Mucosa of descending colon (tissue), 3 donors: ENCODE results near the gene WIPF3. TPM values are rescaled to one million over a fixed set of nuclear protein-coding genes. Genes with fewer than 3 reads are reported as not detected.

Source experiments
- ATAC-seq: fragments of 200-7000 bp; cut with Tn5 transposase; one replicate; pipeline ENCODE4 v1.9.1; 2020; ENCODE audit warnings: mild to moderate bottlenecking, moderate library complexity
- DNase-seq, 3 donors: peaks; one replicate each; pipeline ENCODE4 v3.0.0-alpha.2; 2020
- H3K36me3 ChIP-seq: fragments of 200-600 bp; one replicate; pipeline ENCODE4 v1.8.0; 2021; ENCODE audit warnings: low read depth, mild to moderate bottlenecking
- H3K4me1 ChIP-seq: fragments of 200-600 bp; one replicate; pipeline ENCODE4 v1.8.0; 2021; ENCODE audit warnings: low read depth, mild to moderate bottlenecking
- H3K4me3 ChIP-seq: fragments of 200-600 bp; one replicate; pipeline ENCODE4 v1.8.0; 2021; ENCODE audit warnings: mild to moderate bottlenecking
- H3K9me3 ChIP-seq: fragments of 200-600 bp; one replicate; pipeline ENCODE4 v1.8.0; 2021; ENCODE audit warnings: mild to moderate bottlenecking
- intact Hi-C, 2 donors: fragments of 100-400 bp; cut with DNase I in 1 of 2; cut with micrococcal nuclease in 1 of 2; formaldehyde crosslinking; loops; one replicate each; pipeline versions ENCODE4 v1.11.0 to v1.11.1; 2022; cut with DNase I, micrococcal nuclease
- total RNA-seq, 3 donors: library from RNA; stranded (reverse); fragmentation: NEBNext Ultra II Directional in 2 of 3; extraction: Animal tissue kit (Norgen Biotek cat#: 25700) in 2 of 3; gene quantifications; one replicate each; pipeline versions ENCODE4 v1.2.1 to v1.2.4, GENCODE V29; 2021 to 2023
- TF ChIP-seq, protein P1 (sequence below): fragments of 200-600 bp; IDR thresholded peaks from one replicate; pipeline ENCODE4 v1.8.0; 2022; ENCODE audit warnings: antibody characterized with exemption, mild to moderate bottlenecking
- donor health status: DM: no; HTN: no; CAD: no; lungs with moderate emphysema.
- donor health status: DM: no; HTN: no; CAD: no.
- donor health status: DM: no; HTN: yes; CAD: no.

WIPF3 gene
- total RNA-seq, 3 donors from 2014 or later: 0.89 to 2.2 (median 1.2) TPM

DNA sequence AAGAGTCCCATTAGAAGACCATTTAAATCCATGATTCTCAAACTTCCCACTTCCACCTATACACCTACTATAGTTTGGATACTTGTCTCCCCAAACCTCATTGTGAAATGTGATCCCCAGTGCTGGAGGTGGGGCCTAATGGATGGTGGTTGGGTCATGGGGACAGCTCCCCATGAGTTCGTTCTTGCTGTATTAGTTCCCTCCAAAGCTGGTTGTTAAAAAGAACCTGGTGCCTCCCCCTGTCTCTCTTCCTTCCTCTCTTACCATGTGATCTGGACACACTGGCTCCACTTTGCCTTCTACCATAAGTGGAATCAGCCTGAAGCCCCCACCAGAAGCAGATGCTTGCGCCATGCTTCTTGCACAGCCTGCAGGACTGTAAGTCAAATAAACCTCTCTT is 53.9 kb downstream of the WIPF3 start:
- no peaks in the 10 kb centered on the region for H3K4me1 ChIP-seq
- intact Hi-C loops: no loop called here
- TF ChIP-seq, protein P1, sequence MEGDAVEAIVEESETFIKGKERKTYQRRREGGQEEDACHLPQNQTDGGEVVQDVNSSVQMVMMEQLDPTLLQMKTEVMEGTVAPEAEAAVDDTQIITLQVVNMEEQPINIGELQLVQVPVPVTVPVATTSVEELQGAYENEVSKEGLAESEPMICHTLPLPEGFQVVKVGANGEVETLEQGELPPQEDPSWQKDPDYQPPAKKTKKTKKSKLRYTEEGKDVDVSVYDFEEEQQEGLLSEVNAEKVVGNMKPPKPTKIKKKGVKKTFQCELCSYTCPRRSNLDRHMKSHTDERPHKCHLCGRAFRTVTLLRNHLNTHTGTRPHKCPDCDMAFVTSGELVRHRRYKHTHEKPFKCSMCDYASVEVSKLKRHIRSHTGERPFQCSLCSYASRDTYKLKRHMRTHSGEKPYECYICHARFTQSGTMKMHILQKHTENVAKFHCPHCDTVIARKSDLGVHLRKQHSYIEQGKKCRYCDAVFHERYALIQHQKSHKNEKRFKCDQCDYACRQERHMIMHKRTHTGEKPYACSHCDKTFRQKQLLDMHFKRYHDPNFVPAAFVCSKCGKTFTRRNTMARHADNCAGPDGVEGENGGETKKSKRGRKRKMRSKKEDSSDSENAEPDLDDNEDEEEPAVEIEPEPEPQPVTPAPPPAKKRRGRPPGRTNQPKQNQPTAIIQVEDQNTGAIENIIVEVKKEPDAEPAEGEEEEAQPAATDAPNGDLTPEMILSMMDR: no peak
- H3K9me3 ChIP-seq: no peaks in the 10 kb centered on the region
- no peak overlapping the region for H3K4me3 ChIP-seq
- DNase-seq: no peak
- no peaks in the 10 kb centered on the region for H3K36me3 ChIP-seq
- no peak for ATAC-seq

DNA sequence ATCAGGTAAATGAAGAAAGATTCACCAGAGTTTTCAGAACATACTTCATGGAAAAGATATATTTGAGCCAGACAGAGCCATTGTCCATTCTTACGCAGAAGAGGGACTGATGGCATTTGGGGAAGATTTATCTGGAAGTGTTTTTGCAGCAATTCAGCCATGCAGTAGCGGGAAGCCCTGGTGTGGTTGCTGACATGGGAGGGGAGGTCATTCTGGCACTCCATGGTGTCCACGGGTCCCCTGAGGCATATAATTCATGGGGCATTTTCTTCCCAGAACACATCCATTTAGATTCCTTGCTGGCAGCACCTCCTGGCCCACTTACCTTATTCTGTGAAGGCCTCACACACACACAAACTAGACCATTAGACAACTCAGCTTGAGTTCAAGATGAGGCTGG is 55.6 kb downstream of the WIPF3 start:
- intact Hi-C loops: no loop called here
- no peak for ATAC-seq
- Histone ChIP-seq H3K4me3 (no peak overlapping the region), H3K4me1 (no peaks in the 10 kb centered on the region), H3K36me3 (no peaks in the 10 kb centered on the region), H3K9me3 (no peaks in the 10 kb centered on the region)
- TF ChIP-seq, protein P1: no peak
- DNase-seq: no peak

DNA sequence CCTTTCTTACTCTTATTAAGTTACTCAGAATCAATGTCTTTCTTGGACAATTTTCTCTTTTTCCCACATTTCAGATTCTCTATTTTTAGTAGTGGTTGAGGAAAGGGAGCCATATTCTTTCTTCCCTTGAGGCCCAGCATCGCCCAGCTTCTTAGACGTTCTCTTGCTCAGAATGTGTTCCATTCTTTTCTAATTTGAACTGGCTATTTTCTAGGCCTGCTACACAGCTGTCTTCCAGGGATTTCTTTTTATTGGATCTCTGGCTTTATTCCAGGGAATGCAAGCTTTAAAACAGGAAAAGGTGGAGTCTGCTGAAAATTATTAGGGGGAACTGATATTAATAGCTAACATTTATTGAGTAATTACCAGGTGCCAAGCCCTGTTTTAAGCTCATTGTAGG is 58.3 kb downstream of the WIPF3 start:
- intact Hi-C loops: no loop called here
- TF ChIP-seq, protein P1: no peak

DNA sequence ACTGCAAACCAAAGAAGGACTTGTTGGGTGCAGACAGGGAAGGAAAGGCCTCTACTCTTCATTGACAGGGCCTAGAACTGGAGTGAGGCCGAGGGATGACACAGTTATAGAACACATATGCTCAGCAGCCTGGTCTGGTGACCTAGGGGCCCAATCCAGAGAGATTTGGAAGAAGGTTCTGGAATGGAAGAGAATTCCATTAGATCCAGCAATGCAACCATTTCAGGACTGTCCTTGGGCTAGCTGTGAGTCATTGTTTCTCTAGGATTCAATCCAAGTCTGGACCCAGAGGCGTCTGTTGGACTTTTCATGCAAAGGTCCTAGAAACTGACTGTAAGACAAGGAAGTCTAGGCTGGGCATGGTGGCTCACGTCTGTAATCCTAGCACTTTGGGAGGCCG is 59.2 kb downstream of the WIPF3 start:
- Histone ChIP-seq H3K4me1 (no peaks in the 10 kb centered on the region), H3K9me3 (no peaks in the 10 kb centered on the region), H3K4me3 (no peak overlapping the region), H3K36me3 (no peaks in the 10 kb centered on the region)
- TF ChIP-seq, protein P1: no peak
- ATAC-seq: peak; percentile 18
- intact Hi-C loops: no loop called here
- no peak for DNase-seq

More for the DNA sequence above, 58.3 kb downstream of the WIPF3 start:
- no peaks in the 10 kb centered on the region for H3K9me3 ChIP-seq
- ATAC-seq: no peak
- no peaks in the 10 kb centered on the region for H3K4me1 ChIP-seq
- no peak overlapping the region for H3K4me3 ChIP-seq
- H3K36me3 ChIP-seq: no peaks in the 10 kb centered on the region
- no peak for DNase-seq

DNA sequence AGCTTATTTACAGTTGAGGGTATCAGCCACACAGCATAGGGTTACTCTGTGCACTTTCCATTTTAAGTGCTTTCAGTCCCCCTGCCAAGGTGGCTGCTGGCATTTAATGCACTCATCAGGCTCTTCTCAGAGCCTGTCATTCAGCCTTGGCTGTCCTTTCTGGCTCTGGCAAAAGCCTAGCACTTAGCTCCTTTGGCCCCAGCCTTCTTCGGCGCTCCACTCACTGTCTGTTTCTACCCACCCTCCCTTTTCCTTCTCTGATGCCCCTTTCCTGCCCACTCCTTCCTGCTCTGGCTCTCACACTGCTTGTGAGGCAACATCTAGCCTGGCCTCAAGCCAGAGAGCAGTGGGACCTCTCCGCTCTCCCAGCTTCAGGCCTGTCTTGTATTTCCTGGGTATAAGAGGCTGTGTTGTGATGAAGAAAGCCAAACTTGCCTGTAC is 60.2 kb downstream of the WIPF3 start:
- Histone ChIP-seq H3K4me1 (no peaks in the 10 kb centered on the region), H3K9me3 (no peaks in the 10 kb centered on the region), H3K4me3 (no peak overlapping the region), H3K36me3 (no peaks in the 10 kb centered on the region)
- DNase-seq: no peak
- intact Hi-C loops: no loop called here
- ATAC-seq: no peak
- TF ChIP-seq, protein P1: no peak

DNA sequence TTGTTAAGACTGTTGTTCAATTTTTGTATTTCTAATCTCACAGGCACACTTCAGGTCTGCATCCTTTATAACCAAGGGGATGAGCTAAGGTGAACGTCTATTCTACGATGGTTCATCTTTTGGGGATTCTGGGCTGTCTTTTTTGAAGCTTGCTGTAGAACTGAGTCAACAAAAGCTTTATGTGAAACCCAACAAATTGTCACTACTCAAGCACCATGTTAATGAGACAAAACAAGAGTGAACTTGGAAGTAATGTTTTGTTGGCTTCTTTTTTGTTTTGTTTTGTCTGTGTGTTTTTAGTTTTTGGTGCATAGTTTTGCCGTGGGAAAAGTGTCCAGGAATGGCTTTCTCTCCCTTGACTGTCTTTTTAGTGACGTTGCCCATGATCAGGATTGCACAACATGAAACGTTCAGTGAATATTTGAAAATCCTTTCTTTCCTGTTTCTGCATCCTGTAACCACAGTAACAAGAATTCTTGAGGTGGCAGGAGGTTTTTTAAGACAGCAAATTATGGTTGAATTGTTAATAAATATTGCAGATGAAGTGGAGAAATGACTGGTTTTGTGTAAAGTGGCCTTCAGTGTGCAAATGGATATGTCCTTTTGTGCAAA is 65.6 kb downstream of the WIPF3 start:
- intact Hi-C loops: no loop called here
- Histone ChIP-seq H3K4me1 (no peaks in the 10 kb centered on the region), H3K36me3 (no peaks in the 10 kb centered on the region), H3K9me3 (no peaks in the 10 kb centered on the region), H3K4me3 (no peak overlapping the region)
- TF ChIP-seq, protein P1: no peak
- DNase-seq (no peak), ATAC-seq (no peak)
